Measurements from ENCODE around the gene ANKRD49.

ANKRD49 gene

DNA sequence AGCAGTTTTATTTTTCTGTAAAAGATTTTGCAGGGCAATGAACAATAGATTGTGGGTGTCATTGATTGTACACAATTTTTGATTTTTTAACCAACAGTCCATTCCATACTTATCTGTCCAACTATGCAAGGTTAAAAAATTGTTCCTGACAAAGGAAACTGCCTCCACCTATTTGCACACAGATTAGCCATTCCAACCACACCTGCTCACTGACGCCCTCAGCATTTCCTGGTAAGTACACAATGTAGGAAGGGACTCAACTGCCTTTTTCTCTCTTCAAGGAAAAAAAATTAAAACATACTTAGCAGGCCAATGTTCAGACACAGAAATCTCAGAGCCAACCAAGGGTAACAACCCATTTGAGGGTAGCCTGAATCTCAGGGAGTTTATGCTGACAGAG, 45.6 kb downstream of the ANKRD49 start:
- no peak overlapping the region for H3K4me3 ChIP-seq (ENCODE audit: low read depth, low read length)

DNA sequence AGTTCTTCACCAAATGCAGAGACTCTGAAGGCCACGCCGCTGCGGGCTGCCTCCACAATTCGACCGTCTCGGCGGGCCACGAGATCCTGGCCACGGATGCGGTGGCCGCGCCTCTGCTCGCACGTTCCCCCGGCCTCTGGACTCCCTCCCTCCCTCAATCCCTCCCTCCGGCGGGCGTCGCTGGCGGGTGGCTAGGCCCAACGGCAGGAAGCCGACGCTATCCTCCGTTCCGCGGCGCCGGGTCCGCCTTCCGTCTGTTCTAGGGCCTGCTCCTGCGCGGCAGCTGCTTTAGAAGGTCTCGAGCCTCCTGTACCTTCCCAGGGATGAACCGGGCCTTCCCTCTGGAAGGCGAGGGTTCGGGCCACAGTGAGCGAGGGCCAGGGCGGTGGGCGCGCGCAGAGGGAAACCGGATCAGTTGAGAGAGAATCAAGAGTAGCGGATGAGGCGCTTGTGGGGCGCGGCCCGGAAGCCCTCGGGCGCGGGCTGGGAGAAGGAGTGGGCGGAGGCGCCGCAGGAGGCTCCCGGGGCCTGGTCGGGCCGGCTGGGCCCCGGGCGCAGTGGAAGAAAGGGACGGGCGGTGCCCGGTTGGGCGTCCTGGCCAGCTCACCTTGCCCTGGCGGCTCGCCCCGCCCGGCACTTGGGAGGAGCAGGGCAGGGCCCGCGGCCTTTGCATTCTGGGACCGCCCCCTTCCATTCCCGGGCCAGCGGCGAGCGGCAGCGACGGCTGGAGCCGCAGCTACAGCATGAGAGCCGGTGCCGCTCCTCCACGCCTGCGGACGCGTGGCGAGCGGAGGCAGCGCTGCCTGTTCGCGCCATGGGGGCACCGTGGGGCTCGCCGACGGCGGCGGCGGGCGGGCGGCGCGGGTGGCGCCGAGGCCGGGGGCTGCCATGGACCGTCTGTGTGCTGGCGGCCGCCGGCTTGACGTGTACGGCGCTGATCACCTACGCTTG, 50.2 kb downstream of the ANKRD49 start, which contains the start of gene FUT4:
FUT4 (plus strand) TSS at position 227 of the 951 bp plus-strand sequence; CDS start at position 440, 213 bp downstream.
- peak within 1 kb of the TSS; percentile 55 for H3K4me3 ChIP-seq (ENCODE audit: low read depth, low read length)

DNA sequence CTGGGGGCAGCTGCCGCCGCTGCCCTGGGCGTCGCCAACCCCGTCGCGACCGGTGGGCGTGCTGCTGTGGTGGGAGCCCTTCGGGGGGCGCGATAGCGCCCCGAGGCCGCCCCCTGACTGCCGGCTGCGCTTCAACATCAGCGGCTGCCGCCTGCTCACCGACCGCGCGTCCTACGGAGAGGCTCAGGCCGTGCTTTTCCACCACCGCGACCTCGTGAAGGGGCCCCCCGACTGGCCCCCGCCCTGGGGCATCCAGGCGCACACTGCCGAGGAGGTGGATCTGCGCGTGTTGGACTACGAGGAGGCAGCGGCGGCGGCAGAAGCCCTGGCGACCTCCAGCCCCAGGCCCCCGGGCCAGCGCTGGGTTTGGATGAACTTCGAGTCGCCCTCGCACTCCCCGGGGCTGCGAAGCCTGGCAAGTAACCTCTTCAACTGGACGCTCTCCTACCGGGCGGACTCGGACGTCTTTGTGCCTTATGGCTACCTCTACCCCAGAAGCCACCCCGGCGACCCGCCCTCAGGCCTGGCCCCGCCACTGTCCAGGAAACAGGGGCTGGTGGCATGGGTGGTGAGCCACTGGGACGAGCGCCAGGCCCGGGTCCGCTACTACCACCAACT, 51.0 kb downstream of the ANKRD49 start:
- peak overlapping the region; percentile 55 for H3K4me3 ChIP-seq (ENCODE audit: low read depth, low read length)

- peak overlapping the region; percentile 55 for H3K4me3 ChIP-seq (ENCODE audit: low read depth, low read length)
Measured at GRCh38 chr11:94545264-94546161, 51.7 kb downstream of the ANKRD49 start.

DNA sequence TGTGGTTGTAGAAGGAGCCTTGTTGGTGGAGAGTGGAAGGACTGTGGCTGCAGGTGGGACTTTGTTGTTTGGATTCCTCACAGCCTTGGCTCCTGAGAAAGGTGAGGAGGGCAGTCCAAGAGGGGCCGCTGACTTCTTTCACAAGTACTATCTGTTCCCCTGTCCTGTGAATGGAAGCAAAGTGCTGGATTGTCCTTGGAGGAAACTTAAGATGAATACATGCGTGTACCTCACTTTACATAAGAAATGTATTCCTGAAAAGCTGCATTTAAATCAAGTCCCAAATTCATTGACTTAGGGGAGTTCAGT, 52.3 kb downstream of the ANKRD49 start:
- H3K4me3 ChIP-seq (ENCODE audit: low read depth, low read length): peak overlapping the region; percentile 55

DNA sequence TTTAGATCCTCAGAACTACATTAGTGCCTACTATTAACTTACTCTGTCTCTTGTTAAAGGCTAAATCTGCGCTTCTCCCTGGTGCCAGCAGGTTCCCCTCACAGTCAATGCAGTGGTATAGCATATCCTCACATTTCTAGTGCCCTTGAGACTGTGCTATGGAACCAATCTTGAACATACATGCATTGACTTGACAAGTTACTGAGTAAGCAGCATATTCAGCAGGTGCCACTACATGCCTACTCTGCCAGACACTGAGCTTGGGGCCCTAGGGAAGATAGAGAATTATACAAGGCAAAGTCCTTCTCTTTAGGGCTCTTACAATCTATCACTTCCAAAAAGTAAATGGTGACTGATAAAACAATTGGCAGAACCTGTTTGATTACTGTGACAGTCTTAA, 53.1 kb downstream of the ANKRD49 start:
- no peak overlapping the region for H3K4me3 ChIP-seq (ENCODE audit: low read depth, low read length)

DNA sequence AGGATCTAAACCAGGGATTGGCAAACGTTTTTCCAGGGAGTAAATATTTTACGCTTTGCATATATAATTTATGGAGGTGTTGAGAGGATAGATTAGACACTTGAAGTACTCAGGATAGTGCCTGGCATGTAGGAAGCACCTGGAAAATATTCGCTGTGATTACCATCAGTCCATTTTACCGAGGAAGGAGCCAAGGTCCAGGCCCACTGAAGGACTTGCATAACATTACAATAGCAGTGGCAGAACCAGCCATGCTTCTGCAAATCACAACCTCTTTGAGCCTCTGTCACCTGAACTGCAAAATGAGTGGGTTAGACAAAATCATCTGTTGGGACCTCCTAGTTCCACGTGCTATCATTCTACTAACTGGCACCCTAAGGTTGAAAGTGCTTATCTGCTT, 55.4 kb downstream of the ANKRD49 start:
- H3K4me3 ChIP-seq (ENCODE audit: low read depth, low read length): no peak overlapping the region

Measured in iPS-11a (cell line).